HepG2 (cell line): ENCODE results near the gene ZNF792. TPM values are rescaled to one million over a fixed set of nuclear protein-coding genes. Genes with fewer than 3 reads are reported as not detected.

ENCODE experiments used
- BCL6 ChIP-seq: IDR thresholded peaks from 2 replicates; pipeline ENCODE4 v1.6.1; 2016; ENCODE audit warnings: missing genetic modification reagents, missing compliant biosample characterization
- FOSL1 ChIP-seq: sonication (generic); formaldehyde crosslinking; IDR thresholded peaks from 2 replicates; pipeline ENCODE4 v1.9.0; 2021; ENCODE audit warnings: missing genetic modification reagents, borderline replicate concordance
- HHEX ChIP-seq: IDR thresholded peaks from 2 replicates; pipeline ENCODE4 v1.6.1; 2016; ENCODE audit warnings: control low read depth
- HOXD1 ChIP-seq: sonication (generic); formaldehyde crosslinking; IDR thresholded peaks from 2 replicates; pipeline ENCODE4 v1.5.0; 2020; ENCODE audit warnings: missing genetic modification reagents
- ISL2 ChIP-seq: sonication (generic); formaldehyde crosslinking; IDR thresholded peaks from 2 replicates; pipeline ENCODE4 v1.5.0; 2020; ENCODE audit warnings: missing genetic modification reagents
- KLF15 ChIP-seq: sonication (generic); formaldehyde crosslinking; IDR thresholded peaks from 2 replicates; pipeline ENCODE4 v1.8.1; 2023; ENCODE audit warnings: borderline replicate concordance, mild to moderate bottlenecking, inconsistent platforms, missing genetic modification reagents, mixed read lengths
- MIER2 ChIP-seq: IDR thresholded peaks from 2 replicates; pipeline ENCODE4 v1.6.1; 2016; ENCODE audit warnings: missing biosample characterization, missing genetic modification reagents
- NFRKB ChIP-seq: fragments of 450-650 bp; IDR thresholded peaks from 2 replicates; pipeline ENCODE4 v1.6.1; 2017
- SMYD3 ChIP-seq: sonication (generic); formaldehyde crosslinking; IDR thresholded peaks from 2 replicates; pipeline ENCODE4 v1.8.1; 2023; ENCODE audit warnings: mild to moderate bottlenecking, missing genetic modification reagents
- TEAD2 ChIP-seq: sonication (generic); formaldehyde crosslinking; IDR thresholded peaks from 2 replicates; pipeline ENCODE4 v1.9.0; 2021; ENCODE audit warnings: missing genetic modification reagents
- ZNF101 ChIP-seq: sonication (generic); formaldehyde crosslinking; IDR thresholded peaks from 2 replicates; pipeline ENCODE4 v1.4.0; 2020; ENCODE audit warnings: mild to moderate bottlenecking, low read depth, missing genetic modification reagents, borderline replicate concordance
- ZNF331 ChIP-seq: sonication (generic); formaldehyde crosslinking; IDR thresholded peaks from 2 replicates; pipeline ENCODE4 v1.4.0; 2020; ENCODE audit warnings: missing genetic modification reagents
- ZNF343 ChIP-seq: sonication (generic); formaldehyde crosslinking; IDR thresholded peaks from 2 replicates; pipeline ENCODE4 v1.4.0; 2020; ENCODE audit warnings: mild to moderate bottlenecking, missing genetic modification reagents
- ZNF562 ChIP-seq: sonication (generic); formaldehyde crosslinking; IDR thresholded peaks from 2 replicates; pipeline ENCODE4 v1.8.0; 2022; ENCODE audit warnings: missing genetic modification reagents, borderline replicate concordance
- ZNF782 ChIP-seq: sonication (generic); formaldehyde crosslinking; IDR thresholded peaks from 2 replicates; pipeline ENCODE4 v1.4.0; 2020; ENCODE audit warnings: missing genetic modification reagents, mild to moderate bottlenecking, borderline replicate concordance
- polyA plus RNA-seq, 8 experiments: library from polyadenylated mRNA; depleted of rRNA in 3 of 8; stranded (reverse) in 7 of 8; unstranded in 1 of 8; fragments of >200 nt; fragmentation: Illumina TruSeq in 4 of 8; extraction: Trizol in 4 of 8; gene quantifications; 2 replicates each; pipeline versions ENCODE4 v1.2.1 to v1.2.3, GENCODE V29; 2011 to 2016; ENCODE audit warnings: low read depth in 4 of 8, missing spikeins in 1 of 8, mixed read lengths in 1 of 8; ENCODE audit not compliant: insufficient read depth in 1 of 8
- total RNA-seq, 5 experiments: library from RNA; depleted of rRNA; stranded (reverse); fragments of >200 nt; fragmentation: Illumina TruSeq; extraction: Trizol; gene quantifications; 2 replicates each; pipeline ENCODE4 v1.2.3, GENCODE V29; 2016; ENCODE audit warnings: low read depth in 1 of 5
- TF ChIP-seq, protein P1 (sequence below): sonication (generic); formaldehyde crosslinking; IDR thresholded peaks from 2 replicates; pipeline ENCODE4 v1.9.0; 2022; ENCODE audit warnings: missing genetic modification reagents, mild to moderate bottlenecking, borderline replicate concordance
- TF ChIP-seq, protein P2 (sequence below): sonication (generic); formaldehyde crosslinking; IDR thresholded peaks from 2 replicates; pipeline ENCODE4 v1.4.0; 2020; ENCODE audit warnings: missing genetic modification reagents, low read depth, mild to moderate bottlenecking, borderline replicate concordance
- TF ChIP-seq, protein P3 (sequence below): IDR thresholded peaks from 2 replicates; pipeline ENCODE4 v1.6.1; 2016; ENCODE audit warnings: low read depth, missing genetic modification reagents, missing compliant biosample characterization
- TF ChIP-seq, protein P4 (sequence below): sonication (generic); formaldehyde crosslinking; IDR thresholded peaks from 2 replicates; pipeline ENCODE4 v1.4.0; 2020; ENCODE audit warnings: missing genetic modification reagents, borderline replicate concordance

Gene ZNF792
- total and polyA plus RNA-seq, 2 of the 13 experiments (the other 11 are each of a cell fraction or from before 2014, with no cell fraction given), result 5.5 to 11.5 TPM

DNA sequence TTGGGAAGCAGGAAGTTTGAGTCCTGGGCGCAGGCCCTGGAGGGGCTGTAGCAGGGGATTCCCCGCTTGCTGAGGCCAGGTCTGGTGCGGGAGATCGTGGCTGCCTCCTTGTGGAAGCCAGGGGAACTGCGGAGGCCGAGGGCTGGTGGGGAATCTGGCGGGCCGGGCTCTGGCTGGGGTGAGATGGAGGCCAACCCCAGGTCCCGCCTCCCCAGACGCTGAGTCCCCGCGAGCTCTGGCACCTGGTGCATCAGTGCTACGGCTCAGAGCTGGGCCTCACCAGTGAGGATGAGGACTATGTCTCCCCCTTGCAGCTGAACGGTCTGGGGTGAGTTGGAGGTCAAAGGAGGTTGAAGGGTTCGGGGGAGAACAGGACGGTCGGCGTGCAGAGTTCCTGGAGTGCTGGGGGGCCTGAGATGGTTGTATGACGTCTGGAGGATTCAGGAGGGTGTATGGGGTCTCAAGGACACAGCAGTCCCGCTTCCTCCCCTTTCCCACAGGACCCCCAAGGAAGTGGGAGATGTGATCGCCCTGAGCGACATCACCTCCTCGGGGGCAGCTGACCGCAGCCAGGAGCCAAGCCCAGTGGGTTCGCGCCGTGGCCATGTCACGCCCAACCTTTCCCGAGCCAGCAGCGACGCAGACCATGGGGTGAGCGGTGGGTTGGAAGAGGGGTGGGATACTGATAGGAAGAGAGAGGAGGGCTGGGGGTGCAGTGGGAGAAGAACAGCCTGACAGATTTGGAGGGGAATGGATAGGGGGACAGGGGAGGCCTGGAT is 49.2 kb upstream of the ZNF792 start (continued):
- TF ChIP-seq, protein P1, sequence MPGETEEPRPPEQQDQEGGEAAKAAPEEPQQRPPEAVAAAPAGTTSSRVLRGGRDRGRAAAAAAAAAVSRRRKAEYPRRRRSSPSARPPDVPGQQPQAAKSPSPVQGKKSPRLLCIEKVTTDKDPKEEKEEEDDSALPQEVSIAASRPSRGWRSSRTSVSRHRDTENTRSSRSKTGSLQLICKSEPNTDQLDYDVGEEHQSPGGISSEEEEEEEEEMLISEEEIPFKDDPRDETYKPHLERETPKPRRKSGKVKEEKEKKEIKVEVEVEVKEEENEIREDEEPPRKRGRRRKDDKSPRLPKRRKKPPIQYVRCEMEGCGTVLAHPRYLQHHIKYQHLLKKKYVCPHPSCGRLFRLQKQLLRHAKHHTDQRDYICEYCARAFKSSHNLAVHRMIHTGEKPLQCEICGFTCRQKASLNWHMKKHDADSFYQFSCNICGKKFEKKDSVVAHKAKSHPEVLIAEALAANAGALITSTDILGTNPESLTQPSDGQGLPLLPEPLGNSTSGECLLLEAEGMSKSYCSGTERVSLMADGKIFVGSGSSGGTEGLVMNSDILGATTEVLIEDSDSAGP (CRISPR knock-in tag), result peak; percentile 75
- TF ChIP-seq MIER2 (no peak), BCL6 (no peak), TEAD2 (no peak), ZNF331 (CRISPR knock-in tag) (no peak), HOXD1 (CRISPR knock-in tag) (no peak), ZNF343 (no peak), ZNF782 (CRISPR knock-in tag) (no peak), HHEX (CRISPR knock-in tag) (no peak), SMYD3 (CRISPR knock-in tag) (no peak), ZNF101 (CRISPR knock-in tag) (no peak), NFRKB (no peak), KLF15 (CRISPR knock-in tag) (no peak), ZNF562 (CRISPR knock-in tag) (no peak), FOSL1 (CRISPR knock-in tag) (no peak), ISL2 (CRISPR knock-in tag) (0 out of 2 replicates have a peak, but pooled peaks have one; percentile 43)
- TF ChIP-seq, protein P2, sequence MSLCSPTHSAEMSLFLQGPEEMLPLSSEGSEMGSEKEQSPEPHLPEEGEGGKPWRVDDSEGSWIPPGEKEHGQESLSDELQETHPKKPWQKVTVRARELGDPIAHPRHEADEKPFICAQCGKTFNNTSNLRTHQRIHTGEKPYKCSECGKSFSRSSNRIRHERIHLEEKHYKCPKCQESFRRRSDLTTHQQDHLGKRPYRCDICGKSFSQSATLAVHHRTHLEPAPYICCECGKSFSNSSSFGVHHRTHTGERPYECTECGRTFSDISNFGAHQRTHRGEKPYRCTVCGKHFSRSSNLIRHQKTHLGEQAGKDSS, result no peak
- TF ChIP-seq, protein P3, sequence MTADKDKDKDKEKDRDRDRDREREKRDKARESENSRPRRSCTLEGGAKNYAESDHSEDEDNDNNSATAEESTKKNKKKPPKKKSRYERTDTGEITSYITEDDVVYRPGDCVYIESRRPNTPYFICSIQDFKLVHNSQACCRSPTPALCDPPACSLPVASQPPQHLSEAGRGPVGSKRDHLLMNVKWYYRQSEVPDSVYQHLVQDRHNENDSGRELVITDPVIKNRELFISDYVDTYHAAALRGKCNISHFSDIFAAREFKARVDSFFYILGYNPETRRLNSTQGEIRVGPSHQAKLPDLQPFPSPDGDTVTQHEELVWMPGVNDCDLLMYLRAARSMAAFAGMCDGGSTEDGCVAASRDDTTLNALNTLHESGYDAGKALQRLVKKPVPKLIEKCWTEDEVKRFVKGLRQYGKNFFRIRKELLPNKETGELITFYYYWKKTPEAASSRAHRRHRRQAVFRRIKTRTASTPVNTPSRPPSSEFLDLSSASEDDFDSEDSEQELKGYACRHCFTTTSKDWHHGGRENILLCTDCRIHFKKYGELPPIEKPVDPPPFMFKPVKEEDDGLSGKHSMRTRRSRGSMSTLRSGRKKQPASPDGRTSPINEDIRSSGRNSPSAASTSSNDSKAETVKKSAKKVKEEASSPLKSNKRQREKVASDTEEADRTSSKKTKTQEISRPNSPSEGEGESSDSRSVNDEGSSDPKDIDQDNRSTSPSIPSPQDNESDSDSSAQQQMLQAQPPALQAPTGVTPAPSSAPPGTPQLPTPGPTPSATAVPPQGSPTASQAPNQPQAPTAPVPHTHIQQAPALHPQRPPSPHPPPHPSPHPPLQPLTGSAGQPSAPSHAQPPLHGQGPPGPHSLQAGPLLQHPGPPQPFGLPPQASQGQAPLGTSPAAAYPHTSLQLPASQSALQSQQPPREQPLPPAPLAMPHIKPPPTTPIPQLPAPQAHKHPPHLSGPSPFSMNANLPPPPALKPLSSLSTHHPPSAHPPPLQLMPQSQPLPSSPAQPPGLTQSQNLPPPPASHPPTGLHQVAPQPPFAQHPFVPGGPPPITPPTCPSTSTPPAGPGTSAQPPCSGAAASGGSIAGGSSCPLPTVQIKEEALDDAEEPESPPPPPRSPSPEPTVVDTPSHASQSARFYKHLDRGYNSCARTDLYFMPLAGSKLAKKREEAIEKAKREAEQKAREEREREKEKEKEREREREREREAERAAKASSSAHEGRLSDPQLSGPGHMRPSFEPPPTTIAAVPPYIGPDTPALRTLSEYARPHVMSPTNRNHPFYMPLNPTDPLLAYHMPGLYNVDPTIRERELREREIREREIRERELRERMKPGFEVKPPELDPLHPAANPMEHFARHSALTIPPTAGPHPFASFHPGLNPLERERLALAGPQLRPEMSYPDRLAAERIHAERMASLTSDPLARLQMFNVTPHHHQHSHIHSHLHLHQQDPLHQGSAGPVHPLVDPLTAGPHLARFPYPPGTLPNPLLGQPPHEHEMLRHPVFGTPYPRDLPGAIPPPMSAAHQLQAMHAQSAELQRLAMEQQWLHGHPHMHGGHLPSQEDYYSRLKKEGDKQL (CRISPR knock-in tag), result no peak
- TF ChIP-seq, protein P4, sequence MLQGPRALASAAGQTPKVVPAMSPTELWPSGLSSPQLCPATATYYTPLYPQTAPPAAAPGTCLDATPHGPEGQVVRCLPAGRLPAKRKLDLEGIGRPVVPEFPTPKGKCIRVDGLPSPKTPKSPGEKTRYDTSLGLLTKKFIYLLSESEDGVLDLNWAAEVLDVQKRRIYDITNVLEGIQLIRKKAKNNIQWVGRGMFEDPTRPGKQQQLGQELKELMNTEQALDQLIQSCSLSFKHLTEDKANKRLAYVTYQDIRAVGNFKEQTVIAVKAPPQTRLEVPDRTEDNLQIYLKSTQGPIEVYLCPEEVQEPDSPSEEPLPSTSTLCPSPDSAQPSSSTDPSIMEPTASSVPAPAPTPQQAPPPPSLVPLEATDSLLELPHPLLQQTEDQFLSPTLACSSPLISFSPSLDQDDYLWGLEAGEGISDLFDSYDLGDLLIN (CRISPR knock-in tag), result no peak
